ENCODE data around the gene TTC6.

TTC6 gene

GRCh38 chr14:37599507-37600368, 4.3 kb downstream of the TTC6 start:
- FAIRE-seq = no peak

GRCh38 chr14:37600880-37601741, 5.7 kb downstream of the TTC6 start:
- DNase-seq (ENCODE audit: insufficient read length) = no peak
- no peak for FAIRE-seq
- TF ChIP-seq POLR2AphosphoS5 (IDR thresholded peaks at IDR 0.05; ENCODE audit: low read depth, low read length) (no peak), TAF1 (IDR thresholded peaks at IDR 0.05; ENCODE audit: borderline replicate concordance, low read depth, low read length) (no peak), POLR2A (IDR thresholded peaks at IDR 0.05; ENCODE audit: low read depth, low read length) (no peak)

More at GRCh38 chr14:37599507-37600368, 4.3 kb downstream of the TTC6 start:
- no peak for DNase-seq (ENCODE audit: insufficient read length)
- TF ChIP-seq POLR2AphosphoS5 (IDR thresholded peaks at IDR 0.05; ENCODE audit: low read depth, low read length) (no peak), POLR2A (IDR thresholded peaks at IDR 0.05; ENCODE audit: low read depth, low read length) (no peak), TAF1 (IDR thresholded peaks at IDR 0.05; ENCODE audit: borderline replicate concordance, low read depth, low read length) (no peak)

GRCh38 chr14:37601865-37602264, 6.4 kb downstream of the TTC6 start:
- FAIRE-seq (no peak), DNase-seq (ENCODE audit: insufficient read length) (no peak)
- TF ChIP-seq POLR2AphosphoS5 (IDR thresholded peaks at IDR 0.05; ENCODE audit: low read depth, low read length) = no peak
- TF ChIP-seq POLR2A (IDR thresholded peaks at IDR 0.05; ENCODE audit: low read depth, low read length) = no peak
- no peak for TF ChIP-seq TAF1 (IDR thresholded peaks at IDR 0.05; ENCODE audit: borderline replicate concordance, low read depth, low read length)

GRCh38 chr14:37602605-37603453, 7.4 kb downstream of the TTC6 start:
- no peak for TF ChIP-seq POLR2AphosphoS5 (IDR thresholded peaks at IDR 0.05; ENCODE audit: low read depth, low read length)
- TF ChIP-seq POLR2A (IDR thresholded peaks at IDR 0.05; ENCODE audit: low read depth, low read length) = no peak
- no peak for TF ChIP-seq TAF1 (IDR thresholded peaks at IDR 0.05; ENCODE audit: borderline replicate concordance, low read depth, low read length)
- DNase-seq (ENCODE audit: insufficient read length) (no peak), FAIRE-seq (no peak)

GRCh38 chr14:37603688-37604251, 8.3 kb downstream of the TTC6 start:
- DNase-seq (ENCODE audit: insufficient read length) (no peak), FAIRE-seq (no peak)
- TF ChIP-seq POLR2AphosphoS5 (IDR thresholded peaks at IDR 0.05; ENCODE audit: low read depth, low read length) (no peak), POLR2A (IDR thresholded peaks at IDR 0.05; ENCODE audit: low read depth, low read length) (no peak), TAF1 (IDR thresholded peaks at IDR 0.05; ENCODE audit: borderline replicate concordance, low read depth, low read length) (no peak)

GRCh38 chr14:37606678-37607077, 11.2 kb downstream of the TTC6 start:
- TF ChIP-seq POLR2AphosphoS5 (IDR thresholded peaks at IDR 0.05; ENCODE audit: low read depth, low read length) (no peak), POLR2A (IDR thresholded peaks at IDR 0.05; ENCODE audit: low read depth, low read length) (no peak), TAF1 (IDR thresholded peaks at IDR 0.05; ENCODE audit: borderline replicate concordance, low read depth, low read length) (no peak)
- no peak for FAIRE-seq

GRCh38 chr14:37608649-37609048, 13.2 kb downstream of the TTC6 start:
- FAIRE-seq (no peak), DNase-seq (ENCODE audit: insufficient read length) (no peak)
- TF ChIP-seq POLR2A (IDR thresholded peaks at IDR 0.05; ENCODE audit: low read depth, low read length) (no peak), TAF1 (IDR thresholded peaks at IDR 0.05; ENCODE audit: borderline replicate concordance, low read depth, low read length) (no peak)

More at GRCh38 chr14:37606678-37607077, 11.2 kb downstream of the TTC6 start:
- no peak for DNase-seq (ENCODE audit: insufficient read length)

GRCh38 chr14:37610945-37611523, 15.6 kb downstream of the TTC6 start:
- DNase-seq (ENCODE audit: insufficient read length) (no peak), FAIRE-seq (no peak)
- TF ChIP-seq POLR2AphosphoS5 (IDR thresholded peaks at IDR 0.05; ENCODE audit: low read depth, low read length) (no peak), POLR2A (IDR thresholded peaks at IDR 0.05; ENCODE audit: low read depth, low read length) (no peak), TAF1 (IDR thresholded peaks at IDR 0.05; ENCODE audit: borderline replicate concordance, low read depth, low read length) (no peak)

- no peak for FAIRE-seq
Measured at GRCh38 chr14:37615582-37616289, 20.3 kb downstream of the TTC6 start.

GRCh38 chr14:37616853-37617252, 21.4 kb downstream of the TTC6 start:
- no peak for TF ChIP-seq TAF1 (IDR thresholded peaks at IDR 0.05; ENCODE audit: borderline replicate concordance, low read depth, low read length)
- DNase-seq (ENCODE audit: insufficient read length) = no peak
- FAIRE-seq = no peak

More at GRCh38 chr14:37615582-37616289, 20.3 kb downstream of the TTC6 start:
- DNase-seq (ENCODE audit: insufficient read length) = no peak
- TF ChIP-seq TAF1 (IDR thresholded peaks at IDR 0.05; ENCODE audit: borderline replicate concordance, low read depth, low read length) (no peak), POLR2A (IDR thresholded peaks at IDR 0.05; ENCODE audit: low read depth, low read length) (no peak), POLR2AphosphoS5 (IDR thresholded peaks at IDR 0.05; ENCODE audit: low read depth, low read length) (no peak)

Measured in GM12892 (cell line).